A673 (cell line): ENCODE data around the gene ATP5F1E.

Experiments used
- CTCF ChIP-seq: fragments of 300-800, 200-600 bp; sonication (generic); conservative IDR thresholded peaks from 2 replicates; pipeline ENCODE4 v1.5.1; 2017; ENCODE audit warnings: low read depth, mild to moderate bottlenecking, antibody characterized with exemption, low read length, moderate library complexity, mixed read lengths
- EZH2 ChIP-seq: fragments of 200-600 bp; sonication (generic); IDR thresholded peaks from 2 replicates; pipeline ENCODE4 v1.6.1; 2017; ENCODE audit warnings: borderline replicate concordance, low read depth, mild to moderate bottlenecking, mixed read lengths, antibody characterized with exemption, low read length; ENCODE audit not compliant: poor library complexity, severe bottlenecking

- TF ChIP-seq EZH2, result no peak
- TF ChIP-seq CTCF, result no peak
These were observed 542 bp downstream of the ATP5F1E start for GRCh38 chr20:59031564-59032022.
